Measurements from ENCODE around the gene TXNL4A.

Gene TXNL4A

GRCh38 chr18:79940814-79941472 is 47.4 kb downstream of the TXNL4A start:
- no peak for ATAC-seq
- TF ChIP-seq ZNF565 (CRISPR knock-in tag; conservative IDR thresholded peaks at IDR 0.05; ENCODE audit: low read depth) (no peak), TCF4 (CRISPR knock-in tag; IDR thresholded peaks at IDR 0.05; ENCODE audit: borderline replicate concordance) (no peak), TOX (CRISPR knock-in tag; IDR thresholded peaks at IDR 0.05; ENCODE audit: borderline replicate concordance) (no peak), PPARA (CRISPR knock-in tag; IDR thresholded peaks at IDR 0.05; ENCODE audit: borderline replicate concordance) (no peak), RARB (CRISPR knock-in tag; IDR thresholded peaks at IDR 0.05) (no peak), SNAI2 (CRISPR knock-in tag; IDR thresholded peaks at IDR 0.05) (no peak), ISL1 (CRISPR knock-in tag; IDR thresholded peaks at IDR 0.05) (no peak), CSDC2 (CRISPR knock-in tag; IDR thresholded peaks at IDR 0.05) (no peak), ZFP3 (CRISPR knock-in tag; IDR thresholded peaks at IDR 0.05) (no peak), ZNF8 (CRISPR knock-in tag; IDR thresholded peaks at IDR 0.05) (no peak), CREB5 (CRISPR knock-in tag; IDR thresholded peaks at IDR 0.05; ENCODE audit: low read depth) (no peak), TSHZ2 (CRISPR knock-in tag; IDR thresholded peaks at IDR 0.05) (no peak), ZC3H10 (CRISPR knock-in tag; IDR thresholded peaks at IDR 0.05) (no peak), ARNTL (CRISPR knock-in tag; IDR thresholded peaks at IDR 0.05; ENCODE audit: borderline replicate concordance, low read depth) (no peak), POU6F1 (CRISPR knock-in tag; IDR thresholded peaks at IDR 0.05; ENCODE audit: borderline replicate concordance, low read depth) (no peak), BACH2 (CRISPR knock-in tag; IDR thresholded peaks at IDR 0.05; ENCODE audit: borderline replicate concordance) (no peak), OSR1 (CRISPR knock-in tag; IDR thresholded peaks at IDR 0.05) (no peak)
- TF ChIP-seq, protein P1, sequence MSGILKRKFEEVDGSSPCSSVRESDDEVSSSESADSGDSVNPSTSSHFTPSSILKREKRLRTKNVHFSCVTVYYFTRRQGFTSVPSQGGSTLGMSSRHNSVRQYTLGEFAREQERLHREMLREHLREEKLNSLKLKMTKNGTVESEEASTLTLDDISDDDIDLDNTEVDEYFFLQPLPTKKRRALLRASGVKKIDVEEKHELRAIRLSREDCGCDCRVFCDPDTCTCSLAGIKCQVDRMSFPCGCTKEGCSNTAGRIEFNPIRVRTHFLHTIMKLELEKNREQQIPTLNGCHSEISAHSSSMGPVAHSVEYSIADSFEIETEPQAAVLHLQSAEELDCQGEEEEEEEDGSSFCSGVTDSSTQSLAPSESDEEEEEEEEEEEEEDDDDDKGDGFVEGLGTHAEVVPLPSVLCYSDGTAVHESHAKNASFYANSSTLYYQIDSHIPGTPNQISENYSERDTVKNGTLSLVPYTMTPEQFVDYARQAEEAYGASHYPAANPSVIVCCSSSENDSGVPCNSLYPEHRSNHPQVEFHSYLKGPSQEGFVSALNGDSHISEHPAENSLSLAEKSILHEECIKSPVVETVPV (CRISPR knock-in tag; IDR thresholded peaks at IDR 0.05), result no peak
- TF ChIP-seq, protein P2, sequence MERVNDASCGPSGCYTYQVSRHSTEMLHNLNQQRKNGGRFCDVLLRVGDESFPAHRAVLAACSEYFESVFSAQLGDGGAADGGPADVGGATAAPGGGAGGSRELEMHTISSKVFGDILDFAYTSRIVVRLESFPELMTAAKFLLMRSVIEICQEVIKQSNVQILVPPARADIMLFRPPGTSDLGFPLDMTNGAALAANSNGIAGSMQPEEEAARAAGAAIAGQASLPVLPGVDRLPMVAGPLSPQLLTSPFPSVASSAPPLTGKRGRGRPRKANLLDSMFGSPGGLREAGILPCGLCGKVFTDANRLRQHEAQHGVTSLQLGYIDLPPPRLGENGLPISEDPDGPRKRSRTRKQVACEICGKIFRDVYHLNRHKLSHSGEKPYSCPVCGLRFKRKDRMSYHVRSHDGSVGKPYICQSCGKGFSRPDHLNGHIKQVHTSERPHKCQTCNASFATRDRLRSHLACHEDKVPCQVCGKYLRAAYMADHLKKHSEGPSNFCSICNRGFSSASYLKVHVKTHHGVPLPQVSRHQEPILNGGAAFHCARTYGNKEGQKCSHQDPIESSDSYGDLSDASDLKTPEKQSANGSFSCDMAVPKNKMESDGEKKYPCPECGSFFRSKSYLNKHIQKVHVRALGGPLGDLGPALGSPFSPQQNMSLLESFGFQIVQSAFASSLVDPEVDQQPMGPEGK (CRISPR knock-in tag; IDR thresholded peaks at IDR 0.05; ENCODE audit: borderline replicate concordance), result no peak

GRCh38 chr18:79940126-79940813 is 48.1 kb downstream of the TXNL4A start:
- no peak for TF ChIP-seq ZFP3 (CRISPR knock-in tag; IDR thresholded peaks at IDR 0.05)
- TF ChIP-seq RARB (CRISPR knock-in tag; IDR thresholded peaks at IDR 0.05), result no peak
- TF ChIP-seq ZFP30 (CRISPR knock-in tag; IDR thresholded peaks at IDR 0.05), result no peak
- TF ChIP-seq, protein P2 (CRISPR knock-in tag; IDR thresholded peaks at IDR 0.05; ENCODE audit: borderline replicate concordance), result no peak
- TF ChIP-seq, protein P1 (CRISPR knock-in tag; IDR thresholded peaks at IDR 0.05), result no peak
- TF ChIP-seq ARNTL (CRISPR knock-in tag; IDR thresholded peaks at IDR 0.05; ENCODE audit: borderline replicate concordance, low read depth), result no peak
- no peak for TF ChIP-seq CREB5 (CRISPR knock-in tag; IDR thresholded peaks at IDR 0.05; ENCODE audit: low read depth)
- TF ChIP-seq TOX (CRISPR knock-in tag; IDR thresholded peaks at IDR 0.05; ENCODE audit: borderline replicate concordance), result no peak
- no peak for ATAC-seq
